HL-60 (cell line): ENCODE measurements around the gene SLC1A1.

ENCODE experiments used
- DNase-seq, 2 experiments: peaks; one replicate each; pipeline ENCODE4 v3.0.0-alpha.2; 2010 to 2020; ENCODE audit warnings: low read depth in 1 of 2, low spot score in 1 of 2
- H3K27ac ChIP-seq: fragments of 250-450 bp; sonication (Bioruptor Pico); replicated peaks from 2 replicates; pipeline ENCODE4 v1.5.1; 2020; ENCODE audit warnings: mild to moderate bottlenecking, moderate library complexity
- H3K27me3 ChIP-seq: fragments of 250-450 bp; sonication (Bioruptor Pico); 2 replicates; pipeline ENCODE4 v1.5.1; 2021; ENCODE audit warnings: mild to moderate bottlenecking, moderate library complexity; ENCODE audit not compliant: insufficient read depth, poor library complexity, severe bottlenecking
- H3K4me3 ChIP-seq: replicated peaks from 2 replicates; pipeline ENCODE4 v1.5.1; 2011; ENCODE audit warnings: mild to moderate bottlenecking, control low read depth, low read length; ENCODE audit not compliant: insufficient read depth
- GABPA ChIP-seq: IDR thresholded peaks from 2 replicates; pipeline ENCODE4 v1.6.1; 2012; ENCODE audit warnings: low read depth
- POLR2AphosphoS5 ChIP-seq: IDR thresholded peaks from 2 replicates; pipeline ENCODE4 v1.6.1; 2012; ENCODE audit warnings: low read depth
- REST ChIP-seq: IDR thresholded peaks from 2 replicates; pipeline ENCODE4 v1.6.1; 2012; ENCODE audit warnings: low read depth; ENCODE audit not compliant: insufficient replicate concordance
- SPI1 ChIP-seq: IDR thresholded peaks from 2 replicates; pipeline ENCODE4 v1.6.1; 2012; ENCODE audit warnings: low read depth, mild to moderate bottlenecking, borderline replicate concordance
- long read RNA-seq: library from polyadenylated mRNA; unstranded; transcript quantifications from one replicate; pipeline ENCODE4 v2.0.0, GENCODE V29; 2020
- TF ChIP-seq, protein P1 (sequence below): IDR thresholded peaks from one replicate; pipeline ENCODE4 v1.5.1; 2011; ENCODE audit warnings: low read length, control low read depth, inconsistent platforms; ENCODE audit not compliant: insufficient read depth

The SLC1A1 gene
- long read RNA-seq, partial matches to known transcripts: 0 of 2 reads
- long read RNA-seq, other reads (novel, unspliced or antisense): 0 of 2 reads

DNA sequence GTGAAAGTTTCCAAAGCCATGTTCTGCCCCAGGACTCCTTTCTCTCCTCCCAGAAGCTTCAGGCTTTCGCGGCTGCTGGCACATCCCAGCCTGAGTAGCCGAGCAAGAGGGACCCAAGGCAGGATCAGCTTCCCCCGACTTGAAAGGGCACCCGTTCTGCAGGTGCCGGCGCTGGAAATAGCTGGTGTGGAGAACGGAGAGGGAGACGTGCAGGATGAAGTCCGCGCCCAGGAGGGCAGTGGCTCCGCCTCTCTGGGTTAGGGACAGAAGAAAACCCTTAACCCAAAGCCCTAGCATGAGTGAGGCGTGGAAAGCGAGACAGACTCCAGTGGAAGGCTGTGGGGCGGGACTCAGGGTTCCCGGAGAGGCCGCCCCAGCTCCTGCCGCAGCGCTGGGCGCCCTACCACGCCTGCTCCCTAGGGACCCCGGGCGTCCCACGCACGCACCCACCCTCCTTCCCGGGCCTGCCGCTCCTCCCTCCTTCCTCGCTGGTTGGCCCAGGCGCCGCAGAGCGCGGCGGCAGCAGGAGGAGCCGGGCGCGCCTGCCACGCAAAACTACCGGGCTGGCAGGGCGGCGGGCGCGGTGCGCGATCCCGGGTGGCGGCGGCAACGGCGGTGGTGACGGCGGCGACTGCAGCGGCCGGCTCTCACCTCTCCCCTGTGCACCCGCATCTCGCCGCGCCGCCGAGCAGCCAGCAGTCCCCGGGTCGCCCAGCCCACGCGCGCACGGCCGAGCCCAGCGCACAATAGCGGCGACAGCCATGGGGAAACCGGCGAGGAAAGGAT lies at the start of gene SLC1A1:
TSS of gene SLC1A1 (plus strand) at position 550 of the 786 bp plus-strand sequence. CDS start at position 762, 212 bp downstream.
- Histone ChIP-seq H3K27me3 (peaks cover 44% of the 10 kb centered on the region), H3K27ac (no peak within 1 kb of the TSS), H3K4me3 (peak within 1 kb of the TSS; percentile 44)
- DNase-seq: peak; percentile 1 to 13
- TF ChIP-seq GABPA (no peak), REST (no peak), SPI1 (no peak), POLR2AphosphoS5 (no peak)
- TF ChIP-seq, protein P1, sequence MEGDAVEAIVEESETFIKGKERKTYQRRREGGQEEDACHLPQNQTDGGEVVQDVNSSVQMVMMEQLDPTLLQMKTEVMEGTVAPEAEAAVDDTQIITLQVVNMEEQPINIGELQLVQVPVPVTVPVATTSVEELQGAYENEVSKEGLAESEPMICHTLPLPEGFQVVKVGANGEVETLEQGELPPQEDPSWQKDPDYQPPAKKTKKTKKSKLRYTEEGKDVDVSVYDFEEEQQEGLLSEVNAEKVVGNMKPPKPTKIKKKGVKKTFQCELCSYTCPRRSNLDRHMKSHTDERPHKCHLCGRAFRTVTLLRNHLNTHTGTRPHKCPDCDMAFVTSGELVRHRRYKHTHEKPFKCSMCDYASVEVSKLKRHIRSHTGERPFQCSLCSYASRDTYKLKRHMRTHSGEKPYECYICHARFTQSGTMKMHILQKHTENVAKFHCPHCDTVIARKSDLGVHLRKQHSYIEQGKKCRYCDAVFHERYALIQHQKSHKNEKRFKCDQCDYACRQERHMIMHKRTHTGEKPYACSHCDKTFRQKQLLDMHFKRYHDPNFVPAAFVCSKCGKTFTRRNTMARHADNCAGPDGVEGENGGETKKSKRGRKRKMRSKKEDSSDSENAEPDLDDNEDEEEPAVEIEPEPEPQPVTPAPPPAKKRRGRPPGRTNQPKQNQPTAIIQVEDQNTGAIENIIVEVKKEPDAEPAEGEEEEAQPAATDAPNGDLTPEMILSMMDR: no peak

GRCh38 chr9:4442806-4443205 lies 47.5 kb upstream of the SLC1A1 start:
- no peak for TF ChIP-seq GABPA
- TF ChIP-seq REST: no peak
- TF ChIP-seq SPI1: no peak
- TF ChIP-seq, protein P1: no peak
- no peak for TF ChIP-seq POLR2AphosphoS5
- Histone ChIP-seq H3K4me3 (no peak overlapping the region), H3K27me3 (no peaks in the 10 kb centered on the region), H3K27ac (no peak overlapping the region)
- DNase-seq: no peak

- H3K27ac ChIP-seq: no peak overlapping the region
- TF ChIP-seq POLR2AphosphoS5 (no peak), REST (no peak)
- H3K4me3 ChIP-seq: no peak overlapping the region
- no peaks in the 10 kb centered on the region for H3K27me3 ChIP-seq
- no peak for DNase-seq
Observed at GRCh38 chr9:4443439-4443838, 46.8 kb upstream of the SLC1A1 start.
